Loucy (cell line): ENCODE measurements around the gene GRK3.

Source experiments
- H2AFZ ChIP-seq: fragments of 200-600 bp; sonication (generic); 2 replicates; pipeline ENCODE4 v1.6.0; 2016; ENCODE audit warnings: antibody characterized with exemption, mild to moderate bottlenecking, low read length, moderate library complexity
- H3F3A ChIP-seq: fragments of 200-600 bp; 2 replicates; pipeline ENCODE4 v1.6.0; 2016; ENCODE audit warnings: antibody characterized with exemption, low read depth, mild to moderate bottlenecking
- H3K27me3 ChIP-seq: fragments of 200-600 bp; sonication (generic); 2 replicates; pipeline ENCODE4 v1.6.1; 2014; ENCODE audit warnings: low read length, mild to moderate bottlenecking; ENCODE audit not compliant: insufficient read depth, poor library complexity, severe bottlenecking
- H3K36me3 ChIP-seq: fragments of 200-600 bp; sonication (generic); 2 replicates; pipeline ENCODE4 v1.6.1; 2016; ENCODE audit warnings: low read length; ENCODE audit not compliant: insufficient read depth
- H3K4me1 ChIP-seq: fragments of 200-600 bp; sonication (generic); 2 replicates; pipeline ENCODE4 v1.5.1; 2014; ENCODE audit warnings: low read length, mild to moderate bottlenecking; ENCODE audit not compliant: insufficient read depth, poor library complexity, severe bottlenecking
- H3K4me2 ChIP-seq: fragments of 200-600 bp; sonication (generic); 2 replicates; pipeline ENCODE4 v1.6.0; 2014; ENCODE audit warnings: antibody characterized with exemption, low read length, low read depth, mild to moderate bottlenecking; ENCODE audit not compliant: poor library complexity, severe bottlenecking
- H3K4me3 ChIP-seq: fragments of 200-600 bp; sonication (generic); 2 replicates; pipeline ENCODE4 v1.5.1; 2014; ENCODE audit warnings: low read length, mild to moderate bottlenecking, mixed read lengths; ENCODE audit not compliant: poor library complexity, severe bottlenecking
- H3K79me2 ChIP-seq: fragments of 200-600 bp; sonication (generic); 2 replicates; pipeline ENCODE4 v1.6.1; 2014; ENCODE audit warnings: low read length; ENCODE audit not compliant: insufficient read depth
- H3K9ac ChIP-seq: fragments of 200-600 bp; sonication (generic); 2 replicates; pipeline ENCODE4 v1.6.0; 2014; ENCODE audit warnings: mild to moderate bottlenecking, low read depth, low read length, moderate library complexity; ENCODE audit not compliant: poor library complexity, severe bottlenecking
- H3K9me2 ChIP-seq: fragments of 200-600 bp; sonication (generic); replicated peaks from 2 replicates; pipeline ENCODE4 v1.6.1; 2016; ENCODE audit warnings: low read depth, low read length, mixed read lengths
- H3K9me3 ChIP-seq: fragments of 200-600 bp; sonication (generic); 2 replicates; pipeline ENCODE4 v1.6.1; 2014; ENCODE audit warnings: mild to moderate bottlenecking, antibody characterized with exemption, low read length, low read depth; ENCODE audit not compliant: insufficient read depth
- H4K20me1 ChIP-seq: fragments of 200-600 bp; sonication (generic); 2 replicates; pipeline ENCODE4 v1.6.0; 2014; ENCODE audit warnings: antibody characterized with exemption, low read length, mild to moderate bottlenecking; ENCODE audit not compliant: insufficient read depth, poor library complexity, severe bottlenecking
- EZH2phosphoT487 ChIP-seq: fragments of 200-600 bp; IDR thresholded peaks from 2 replicates; pipeline ENCODE4 v1.6.1; 2018; ENCODE audit warnings: antibody characterized with exemption, mild to moderate bottlenecking, moderate library complexity, borderline replicate concordance
- TF ChIP-seq, protein P1 (sequence below): fragments of 200-600 bp; sonication (generic); conservative IDR thresholded peaks from 2 replicates; pipeline ENCODE4 v1.5.1; 2014; ENCODE audit warnings: mild to moderate bottlenecking, antibody characterized with exemption, low read length

Gene GRK3

DNA sequence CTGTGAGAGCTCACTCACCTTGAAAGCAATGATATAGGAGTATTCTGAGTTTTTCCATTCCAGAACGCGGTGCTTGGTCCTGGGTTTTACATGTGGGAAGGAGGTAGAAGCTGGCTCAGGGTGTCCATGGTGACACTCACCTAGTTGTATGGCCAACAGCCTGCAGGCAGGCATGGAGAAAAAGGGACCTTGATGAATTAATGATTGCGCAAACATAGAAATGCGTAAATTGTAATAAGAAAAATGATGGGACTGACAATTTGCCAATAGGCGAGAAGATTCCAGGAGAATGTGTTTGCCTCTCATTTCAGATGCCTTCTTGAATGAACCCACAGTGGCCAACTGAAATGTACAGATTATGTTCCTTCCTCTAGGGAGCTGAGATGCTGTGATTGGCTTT is 124.2 kb downstream of the GRK3 start:
- Histone ChIP-seq H3K27me3 (no peaks in the 10 kb centered on the region), H3K4me3 (no peak overlapping the region), H2AFZ (no peak overlapping the region), H3K79me2 (no peaks in the 10 kb centered on the region; the same call in 1 of the 2 replicates), H3K4me1 (no peaks in the 10 kb centered on the region), H3F3A (no peaks in the 10 kb centered on the region), H3K9ac (no peak overlapping the region), H3K36me3 (peaks cover 88% of the 10 kb centered on the region), H4K20me1 (peaks cover 5% of the 10 kb centered on the region), H3K9me2 (no peaks in the 10 kb centered on the region), H3K9me3 (no peaks in the 10 kb centered on the region), H3K4me2 (no peak overlapping the region)
- TF ChIP-seq, protein P1, sequence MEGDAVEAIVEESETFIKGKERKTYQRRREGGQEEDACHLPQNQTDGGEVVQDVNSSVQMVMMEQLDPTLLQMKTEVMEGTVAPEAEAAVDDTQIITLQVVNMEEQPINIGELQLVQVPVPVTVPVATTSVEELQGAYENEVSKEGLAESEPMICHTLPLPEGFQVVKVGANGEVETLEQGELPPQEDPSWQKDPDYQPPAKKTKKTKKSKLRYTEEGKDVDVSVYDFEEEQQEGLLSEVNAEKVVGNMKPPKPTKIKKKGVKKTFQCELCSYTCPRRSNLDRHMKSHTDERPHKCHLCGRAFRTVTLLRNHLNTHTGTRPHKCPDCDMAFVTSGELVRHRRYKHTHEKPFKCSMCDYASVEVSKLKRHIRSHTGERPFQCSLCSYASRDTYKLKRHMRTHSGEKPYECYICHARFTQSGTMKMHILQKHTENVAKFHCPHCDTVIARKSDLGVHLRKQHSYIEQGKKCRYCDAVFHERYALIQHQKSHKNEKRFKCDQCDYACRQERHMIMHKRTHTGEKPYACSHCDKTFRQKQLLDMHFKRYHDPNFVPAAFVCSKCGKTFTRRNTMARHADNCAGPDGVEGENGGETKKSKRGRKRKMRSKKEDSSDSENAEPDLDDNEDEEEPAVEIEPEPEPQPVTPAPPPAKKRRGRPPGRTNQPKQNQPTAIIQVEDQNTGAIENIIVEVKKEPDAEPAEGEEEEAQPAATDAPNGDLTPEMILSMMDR, result no peak
- TF ChIP-seq EZH2phosphoT487, result no peak

DNA sequence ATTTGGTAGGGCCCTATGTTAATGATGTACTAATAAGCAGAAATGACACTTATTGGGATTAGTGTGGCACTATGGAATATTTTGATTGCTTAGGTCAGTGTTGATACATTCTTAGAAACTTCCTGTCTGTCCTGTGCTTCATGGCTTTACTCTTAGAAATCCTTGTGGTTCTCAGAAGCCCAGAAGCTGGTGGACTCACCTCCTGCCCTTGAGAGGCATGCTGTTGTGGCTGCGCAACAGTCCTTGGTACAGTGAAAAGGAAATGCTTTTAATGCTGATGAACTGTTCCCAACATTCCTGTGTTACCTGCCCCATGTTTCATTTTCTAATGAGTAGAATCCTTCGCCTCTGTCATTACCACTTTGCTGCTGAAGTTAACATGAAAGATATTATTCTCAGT is 125.2 kb downstream of the GRK3 start:
- Histone ChIP-seq H3K27me3 (no peaks in the 10 kb centered on the region), H3K4me2 (no peak overlapping the region), H3K79me2 (no peaks in the 10 kb centered on the region), H3K4me3 (no peak overlapping the region), H3K36me3 (peaks cover 88% of the 10 kb centered on the region), H4K20me1 (no peaks in the 10 kb centered on the region), H3K9ac (no peak overlapping the region), H3K9me2 (no peaks in the 10 kb centered on the region), H3K4me1 (no peaks in the 10 kb centered on the region), H3F3A (no peaks in the 10 kb centered on the region), H2AFZ (no peak overlapping the region), H3K9me3 (no peaks in the 10 kb centered on the region)
- TF ChIP-seq EZH2phosphoT487, result no peak
- TF ChIP-seq, protein P1, result no peak

DNA sequence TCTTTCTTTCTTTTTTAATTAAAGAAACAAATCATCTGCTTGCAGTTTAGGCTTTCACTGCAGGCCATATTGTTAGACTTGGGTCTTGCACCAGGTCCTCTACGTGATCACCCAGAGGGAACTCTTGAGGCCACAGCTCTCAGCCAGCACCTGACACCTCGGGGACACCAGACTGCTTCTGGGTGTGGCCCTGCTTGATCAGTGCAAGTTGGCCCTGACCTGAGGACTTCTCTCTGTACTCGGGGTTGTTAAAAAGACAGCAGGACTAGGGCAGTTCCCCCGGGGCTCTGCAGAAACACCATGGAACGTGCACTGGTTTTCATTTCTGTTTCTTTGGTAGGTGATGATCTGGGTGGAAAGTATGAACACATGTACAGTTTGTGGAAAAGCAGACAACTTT is 126.3 kb downstream of the GRK3 start:
- H3K9ac ChIP-seq, result no peak overlapping the region
- no peaks in the 10 kb centered on the region for H3K4me1 ChIP-seq
- H4K20me1 ChIP-seq, result no peaks in the 10 kb centered on the region
- H3K9me3 ChIP-seq, result no peaks in the 10 kb centered on the region
- H3K79me2 ChIP-seq, result no peaks in the 10 kb centered on the region
- TF ChIP-seq, protein P1, result no peak
- no peak for TF ChIP-seq EZH2phosphoT487
- no peaks in the 10 kb centered on the region for H3K27me3 ChIP-seq
- no peak overlapping the region for H3K4me3 ChIP-seq
- no peak overlapping the region for H2AFZ ChIP-seq
- peaks cover 87% of the 10 kb centered on the region for H3K36me3 ChIP-seq
- H3K9me2 ChIP-seq, result no peaks in the 10 kb centered on the region
- H3F3A ChIP-seq, result no peaks in the 10 kb centered on the region
- H3K4me2 ChIP-seq, result no peak overlapping the region
